Gastroesophageal sphincter (tissue), 3 donors: Measurements from ENCODE around the gene IL7R.

Source experiments
- CTCF ChIP-seq, 4 experiments: fragments of 200-600 bp in 2 of 4; fragments of 450-650 bp in 2 of 4; sonication (generic) in 1 of 4; IDR thresholded peaks; one replicate each; pipeline ENCODE4 v1.5.1; 2017 to 2019; ENCODE audit warnings: antibody characterized with exemption in 4 of 4, mild to moderate bottlenecking in 2 of 4, moderate library complexity in 2 of 4
- POLR2A ChIP-seq, 2 donors: fragments of 450-650 bp; IDR thresholded peaks; one replicate each; pipeline ENCODE4 v1.6.1; 2017; ENCODE audit warnings: antibody characterized with exemption in 2 of 2, mild to moderate bottlenecking in 2 of 2, moderate library complexity in 1 of 2

GRCh38 chr5:35819026-35819425 lies 37.7 kb upstream of the IL7R start:
- TF ChIP-seq CTCF (IDR thresholded peaks at IDR 0.05) (no peak), POLR2A (IDR thresholded peaks at IDR 0.05) (no peak)
